Muscle of arm (tissue), 12 donors: Measurements from ENCODE around the gene TREM1. TPM values are rescaled to one million over a fixed set of nuclear protein-coding genes. Genes with fewer than 3 reads are reported as not detected.
"Not testable (repeated sequence)": the region's sequence is repeated elsewhere in the genome, so short reads cannot be mapped to it uniquely, and the experiment has no call there.

Experiments
- DNase-seq: peaks from one replicate; pipeline ENCODE4 v3.0.0-alpha.2; 2013
- polyA plus RNA-seq, 12 donors: library from polyadenylated mRNA; unstranded; fragments of 120-200 nt; gene quantifications; one replicate each; pipeline ENCODE4 v1.2.1, GENCODE V29; 2013; ENCODE audit not compliant: insufficient read length in 12 of 12

TREM1 gene
- polyA plus RNA-seq, 12 donors: 0.19 to 2.2 (median 0.52) TPM; not detected in 6

GRCh38 chr6:41258196-41258493 is 28.3 kb downstream of the TREM1 start:
- no peak for DNase-seq

- DNase-seq: peak; percentile 57
These were observed 28.9 kb downstream of the TREM1 start for GRCh38 chr6:41257369-41258195.

GRCh38 chr6:41256383-41256782 is 30.1 kb downstream of the TREM1 start:
- no peak for DNase-seq

- no peak for DNase-seq
These were observed 30.7 kb downstream of the TREM1 start for GRCh38 chr6:41255638-41256246.

GRCh38 chr6:41255110-41255509 is 31.4 kb downstream of the TREM1 start:
- DNase-seq: no peak

GRCh38 chr6:41252401-41253169 is 33.9 kb downstream of the TREM1 start:
- DNase-seq: no peak

- DNase-seq: no peak
These were observed 38.4 kb downstream of the TREM1 start for GRCh38 chr6:41247882-41248705.

GRCh38 chr6:41247288-41247865 is 39.1 kb downstream of the TREM1 start:
- DNase-seq: no peak

GRCh38 chr6:41246529-41246928 is 40.0 kb downstream of the TREM1 start:
- not testable (repeated sequence) for DNase-seq

GRCh38 chr6:41239467-41240159 is 46.9 kb downstream of the TREM1 start:
- DNase-seq: no peak

GRCh38 chr6:41237128-41237527 is 49.4 kb downstream of the TREM1 start:
- DNase-seq: no peak

- DNase-seq: no peak
These were observed 50.2 kb downstream of the TREM1 start for GRCh38 chr6:41236276-41236675.

GRCh38 chr6:41232667-41233066 is 53.8 kb downstream of the TREM1 start:
- DNase-seq: no peak

GRCh38 chr6:41231246-41231645 is 55.2 kb downstream of the TREM1 start:
- no peak for DNase-seq

- DNase-seq: no peak
These were observed 56.8 kb downstream of the TREM1 start for GRCh38 chr6:41229721-41230120.

GRCh38 chr6:41228616-41229015 is 57.9 kb downstream of the TREM1 start:
- DNase-seq: no peak

- DNase-seq: no peak
These were observed 58.4 kb downstream of the TREM1 start, which contains the start of gene TREML4 for GRCh38 chr6:41228096-41228495. TSS of gene TREML4 (plus strand) at chr6:41228349. CDS start at chr6:41228428, 79 bp downstream.

- DNase-seq: no peak
These were observed 59.7 kb downstream of the TREM1 start for GRCh38 chr6:41226752-41227151.

- DNase-seq: no peak
These were observed 61.7 kb downstream of the TREM1 start for GRCh38 chr6:41224800-41225199.
